Lower lobe of right lung (tissue), 2 donors: Measurements from ENCODE around the gene CRYGS. TPM values are rescaled to one million over a fixed set of nuclear protein-coding genes. Genes with fewer than 3 reads are reported as not detected.

Source experiments
- ATAC-seq, 2 donors: fragments of 200-7000 bp; cut with Tn5 transposase; one replicate each; pipeline ENCODE4 v1.9.1; 2020 to 2022; ENCODE audit warnings: mild to moderate bottlenecking in 2 of 2, moderate library complexity in 2 of 2
- DNase-seq: peaks from one replicate; pipeline ENCODE4 v3.0.0-alpha.2; 2020
- H3K27ac ChIP-seq: fragments of 200-600 bp; one replicate; pipeline ENCODE4 v1.8.0; 2022
- H3K27me3 ChIP-seq: fragments of 200-600 bp; one replicate; pipeline ENCODE4 v1.8.0; 2022; ENCODE audit warnings: low read depth
- H3K36me3 ChIP-seq: fragments of 200-600 bp; one replicate; pipeline ENCODE4 v1.8.0; 2022; ENCODE audit warnings: mild to moderate bottlenecking
- H3K4me1 ChIP-seq: fragments of 200-600 bp; one replicate; pipeline ENCODE4 v1.8.0; 2022
- H3K4me3 ChIP-seq: fragments of 200-600 bp; one replicate; pipeline ENCODE4 v1.8.0; 2022; ENCODE audit warnings: mild to moderate bottlenecking
- H3K9me3 ChIP-seq: fragments of 200-600 bp; one replicate; pipeline ENCODE4 v1.8.0; 2022
- CTCF ChIP-seq: fragments of 200-600 bp; IDR thresholded peaks from one replicate; pipeline ENCODE4 v1.8.0; 2022; ENCODE audit warnings: antibody characterized with exemption, mild to moderate bottlenecking
- intact Hi-C: fragments of 100-400 bp; cut with DNase I; formaldehyde crosslinking; loops from one replicate; pipeline ENCODE4 v1.11.0; 2022
- total RNA-seq: library from RNA; stranded (reverse); fragmentation: NEBNext Ultra II Directional; extraction: Animal tissue kit (Norgen Biotek cat#: 25700); gene quantifications from one replicate; pipeline ENCODE4 v1.2.1, GENCODE V29; 2021
- donor health status: DM: no; HTN: yes; CAD: no; lungs with severe emphysema.

The CRYGS gene
- total RNA-seq, 1 donor from 2014 or later, result 4.0 TPM

DNA sequence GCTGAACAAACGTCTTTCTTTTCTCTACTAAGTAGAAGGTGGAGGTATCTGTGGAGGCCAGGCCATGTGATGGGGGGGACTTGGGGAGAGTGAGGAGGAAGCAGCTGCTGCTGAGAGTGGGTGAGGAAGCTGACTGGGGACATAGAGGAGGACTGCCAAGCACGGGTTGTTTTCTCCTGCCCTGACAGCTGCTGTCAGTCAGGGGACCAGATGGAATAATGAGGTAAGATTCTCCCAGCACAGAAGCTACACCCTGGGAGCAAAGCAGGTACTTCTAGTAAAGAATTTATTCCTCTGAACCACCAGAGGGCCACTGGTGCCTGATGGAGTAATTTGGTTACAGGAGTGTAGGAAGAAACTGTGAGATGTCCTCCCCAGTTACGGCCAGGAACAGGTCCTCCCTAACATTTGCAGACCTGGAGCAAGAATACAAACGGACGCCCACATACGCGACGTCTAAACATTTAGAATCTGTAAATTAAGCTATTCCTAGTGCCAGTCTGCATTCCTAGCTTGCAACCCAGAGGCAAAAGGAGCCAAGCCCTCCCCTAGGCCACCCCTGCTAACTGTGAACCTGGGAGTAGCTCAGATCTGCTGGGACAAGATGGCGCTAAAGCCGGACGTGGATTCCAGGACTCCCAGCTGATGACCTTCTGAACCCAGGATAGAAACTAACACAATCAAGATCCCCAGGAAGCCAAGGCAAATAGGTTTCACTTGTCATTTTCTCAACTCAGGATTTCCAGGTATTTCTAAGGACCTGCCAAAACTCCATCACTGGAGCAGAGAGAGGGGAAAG lies 14.8 kb downstream of the CRYGS start:
- H3K36me3 ChIP-seq, result no peaks in the 10 kb centered on the region

GRCh38 chr3:186526256-186526606 lies 17.9 kb downstream of the CRYGS start:
- no peak for ATAC-seq
- no peaks in the 10 kb centered on the region for H3K36me3 ChIP-seq
- intact Hi-C loops, result no loop called here

More for the DNA sequence above, 14.8 kb downstream of the CRYGS start:
- ATAC-seq (no peak), DNase-seq (no peak)
- Histone ChIP-seq H3K4me1 (no peaks in the 10 kb centered on the region), H3K4me3 (no peak overlapping the region), H3K27ac (no peak overlapping the region), H3K27me3 (no peaks in the 10 kb centered on the region), H3K9me3 (no peaks in the 10 kb centered on the region)
- intact Hi-C loops, result no loop called here
- no peak for TF ChIP-seq CTCF

DNA sequence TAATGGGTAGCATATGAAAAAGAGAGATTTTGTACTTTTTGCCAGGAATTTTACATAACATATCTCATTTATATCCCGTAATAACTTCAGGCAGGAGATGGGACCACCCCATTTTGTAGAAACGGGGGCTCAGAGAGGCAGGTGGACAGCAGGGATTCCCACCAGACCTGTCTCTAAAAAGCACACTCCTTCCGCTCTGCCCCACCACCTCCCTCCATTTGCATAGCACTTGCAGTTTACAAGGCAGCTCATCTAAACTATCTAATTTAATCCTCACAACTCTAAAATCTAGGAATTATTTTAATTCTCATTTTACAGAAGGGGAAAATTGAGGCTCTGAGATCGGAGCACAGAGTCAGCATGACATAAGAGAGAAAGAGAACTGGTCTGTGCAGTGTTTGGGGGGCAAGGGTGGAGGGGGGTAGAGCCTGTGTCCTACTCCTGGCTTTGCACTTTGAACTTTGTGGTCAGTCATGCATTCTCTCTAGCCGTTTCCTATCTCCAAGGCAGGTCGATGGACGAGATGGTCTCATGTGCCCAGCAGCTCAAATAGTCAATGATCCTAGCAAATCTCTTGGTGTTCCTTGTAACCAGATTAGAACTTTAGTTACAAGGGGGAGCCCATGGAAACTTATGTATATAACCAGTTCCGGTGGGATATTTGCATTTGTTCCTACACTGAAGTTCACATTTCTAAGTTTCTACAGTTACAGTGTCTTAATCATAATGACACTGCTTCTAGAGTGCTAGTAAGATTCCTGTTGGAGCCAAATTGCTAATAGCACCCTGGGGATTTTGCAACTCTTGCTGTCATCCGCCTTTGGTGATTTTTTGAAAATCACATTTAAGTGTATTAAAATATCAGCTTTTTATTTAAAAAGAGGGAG lies 18.6 kb downstream of the CRYGS start:
- Histone ChIP-seq H3K36me3 (no peaks in the 10 kb centered on the region), H3K9me3 (no peaks in the 10 kb centered on the region), H3K27me3 (no peaks in the 10 kb centered on the region), H3K4me3 (no peak overlapping the region), H3K27ac (no peak overlapping the region), H3K4me1 (no peaks in the 10 kb centered on the region)
- intact Hi-C loops, result no loop called here
- no peak for TF ChIP-seq CTCF
- ATAC-seq (no peak), DNase-seq (no peak)

More at GRCh38 chr3:186526256-186526606, 17.9 kb downstream of the CRYGS start:
- no peak for DNase-seq
- Histone ChIP-seq H3K27ac (no peak overlapping the region), H3K27me3 (no peaks in the 10 kb centered on the region), H3K4me1 (no peaks in the 10 kb centered on the region), H3K9me3 (no peaks in the 10 kb centered on the region), H3K4me3 (no peak overlapping the region)
- TF ChIP-seq CTCF, result no peak

DNA sequence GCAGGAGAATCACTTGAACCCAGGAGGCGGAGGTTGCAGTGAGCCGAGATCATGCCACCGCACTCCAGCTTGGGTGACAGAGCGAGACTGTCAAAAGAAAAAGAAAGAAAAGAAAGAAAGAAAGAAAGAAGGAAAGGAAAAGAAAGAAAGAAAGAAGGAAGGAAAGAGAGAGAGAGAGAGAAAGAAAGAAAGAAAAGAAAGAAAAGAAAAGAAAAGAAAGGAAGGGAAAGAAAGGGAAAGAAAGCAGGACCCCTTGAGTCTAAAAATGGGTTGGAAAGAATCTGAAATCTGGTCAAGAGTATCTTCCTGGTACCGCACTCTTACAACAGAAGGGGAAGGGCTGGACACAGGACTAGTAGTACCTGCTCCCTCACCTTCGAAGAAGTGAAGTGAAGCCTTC lies 19.6 kb downstream of the CRYGS start:
- Histone ChIP-seq H3K4me3 (no peak overlapping the region), H3K36me3 (no peaks in the 10 kb centered on the region), H3K4me1 (no peaks in the 10 kb centered on the region), H3K9me3 (no peaks in the 10 kb centered on the region), H3K27ac (no peak overlapping the region), H3K27me3 (no peaks in the 10 kb centered on the region)
- intact Hi-C loops, result no loop called here
- DNase-seq (no peak), ATAC-seq (no peak)
- TF ChIP-seq CTCF, result no peak

DNA sequence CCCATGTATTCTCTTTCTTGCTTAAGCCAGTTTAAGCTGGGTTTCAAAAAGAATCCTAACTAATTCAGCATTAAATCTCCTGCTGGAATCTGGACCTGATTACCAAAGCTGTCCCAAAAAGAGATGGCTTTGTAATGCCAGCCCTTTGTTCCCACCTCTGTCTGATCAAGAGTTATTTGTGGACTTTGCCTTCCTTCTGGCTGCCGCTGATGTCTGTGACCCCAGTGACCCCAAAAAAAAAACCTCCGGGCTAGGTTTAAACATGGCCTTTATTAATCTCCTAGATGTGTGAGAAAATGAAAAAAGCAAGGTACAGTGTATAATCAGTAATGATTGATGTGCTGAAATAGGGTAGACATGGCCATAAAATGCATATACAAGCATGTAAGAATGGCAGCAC lies 20.7 kb downstream of the CRYGS start:
- ATAC-seq, result no peak
- Histone ChIP-seq H3K27ac (no peak overlapping the region), H3K36me3 (no peaks in the 10 kb centered on the region), H3K4me1 (no peaks in the 10 kb centered on the region), H3K4me3 (no peak overlapping the region), H3K27me3 (no peaks in the 10 kb centered on the region), H3K9me3 (no peaks in the 10 kb centered on the region)
- no peak for DNase-seq
- TF ChIP-seq CTCF, result no peak
- intact Hi-C loops, result no loop called here
